Activated CD4-positive, alpha-beta T cell treated with anti-CD3 and anti-CD28 coated beads, Interleukin-10, Interleukin-2, amounts not matched to agents 100 ng/mL and 50 ng/mL, durations not matched to agents 16 hours and 8 hours (primary cell): ENCODE results near the gene PRSS1.
"Not testable (repeated sequence)": the region's sequence is repeated elsewhere in the genome, so short reads cannot be mapped to it uniquely, and the experiment has no call there.

Experiments
- DNase-seq: peaks from one replicate; pipeline ENCODE4 v3.0.0-alpha.2; 2020

The PRSS1 gene

DNA sequence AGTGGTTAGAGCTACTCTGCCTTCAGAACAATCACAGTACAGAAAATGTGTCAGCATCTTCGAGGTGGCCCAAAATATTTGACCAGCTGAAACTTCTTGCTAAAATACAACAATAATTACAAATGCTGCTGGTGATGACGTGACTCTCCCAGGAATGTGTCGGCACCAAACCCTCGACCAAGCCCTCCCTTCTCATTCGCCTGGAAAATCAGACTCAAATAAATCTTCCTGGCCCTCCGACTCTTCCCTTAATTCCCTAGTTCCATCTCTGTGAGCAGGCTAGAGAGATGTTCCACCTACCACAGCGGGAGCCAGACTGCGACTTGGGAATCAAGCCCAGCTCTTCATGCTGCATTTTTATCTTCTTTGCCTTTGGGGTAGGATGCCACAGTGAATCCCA lies 25.6 kb downstream of the PRSS1 start:
- no peak for DNase-seq

- DNase-seq: not testable (repeated sequence)
Observed at GRCh38 chr7:142775351-142776115, 26.3 kb downstream of the PRSS1 start.

DNA sequence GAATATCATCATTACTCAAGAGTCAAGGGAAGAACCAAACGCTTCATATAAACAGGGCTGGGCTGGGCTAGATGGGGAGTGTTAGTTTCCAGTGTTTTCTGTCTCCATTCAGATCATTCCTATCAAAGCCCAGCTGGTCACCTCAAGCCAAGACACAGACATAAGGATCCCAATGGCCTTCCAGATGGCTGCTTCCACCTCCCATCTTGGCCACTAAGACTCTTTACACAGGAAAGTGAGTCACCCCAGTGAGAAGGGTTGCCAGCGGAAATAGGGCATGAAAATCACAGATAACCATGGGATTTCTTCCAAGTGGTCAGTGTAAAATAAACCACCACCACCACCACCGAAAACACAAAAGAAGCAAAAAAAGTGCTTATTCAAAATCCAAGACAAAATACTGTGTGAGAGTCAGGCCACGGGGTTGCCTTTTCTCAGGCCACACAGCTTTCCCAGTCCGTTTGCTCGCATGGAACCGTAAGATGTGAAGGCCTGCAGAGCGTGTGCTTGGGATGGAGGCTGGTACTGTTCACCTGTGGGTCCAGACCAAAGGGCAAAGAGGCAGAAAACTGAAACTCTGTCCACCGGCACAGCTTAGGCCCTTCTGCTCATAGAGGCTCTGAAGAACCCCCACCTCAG lies 27.1 kb downstream of the PRSS1 start:
- no peak for DNase-seq

DNA sequence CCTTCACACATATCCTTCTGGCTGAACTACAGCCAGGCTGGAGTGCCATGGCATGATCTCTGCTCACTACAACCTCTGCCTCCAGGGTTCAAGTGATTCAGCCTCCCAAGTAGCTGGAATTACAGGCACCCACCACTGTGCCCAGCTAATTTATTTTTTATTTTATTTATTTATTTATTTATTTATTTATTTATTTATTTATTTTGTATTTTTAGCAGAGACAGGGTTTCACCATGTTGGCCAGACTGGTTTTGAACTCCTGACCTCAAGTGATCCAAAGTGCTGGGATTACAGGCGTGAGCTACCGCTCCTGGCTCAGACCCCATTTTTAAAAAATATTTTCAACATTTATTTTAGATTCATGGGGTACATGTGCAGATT lies 27.6 kb downstream of the PRSS1 start:
- DNase-seq: not testable (repeated sequence)

DNA sequence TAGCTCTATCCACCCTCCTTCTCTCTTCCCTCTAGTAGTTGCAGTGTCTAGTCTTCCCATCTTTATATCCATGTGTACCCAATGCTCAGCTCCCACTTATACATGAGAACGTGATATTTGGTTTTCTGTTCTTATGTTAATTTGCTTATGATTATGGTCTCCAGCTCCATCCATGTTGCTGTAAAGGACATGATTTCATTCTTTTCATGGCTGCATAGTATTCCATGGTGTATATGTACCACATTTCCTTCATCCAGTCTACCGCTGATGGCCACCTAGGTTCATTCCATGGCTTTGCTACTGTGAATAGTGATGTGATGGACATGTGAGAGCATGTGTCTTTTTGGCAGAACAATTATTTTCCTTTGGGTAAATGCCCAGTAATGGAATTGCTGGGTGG lies 28.0 kb downstream of the PRSS1 start:
- no peak for DNase-seq

DNA sequence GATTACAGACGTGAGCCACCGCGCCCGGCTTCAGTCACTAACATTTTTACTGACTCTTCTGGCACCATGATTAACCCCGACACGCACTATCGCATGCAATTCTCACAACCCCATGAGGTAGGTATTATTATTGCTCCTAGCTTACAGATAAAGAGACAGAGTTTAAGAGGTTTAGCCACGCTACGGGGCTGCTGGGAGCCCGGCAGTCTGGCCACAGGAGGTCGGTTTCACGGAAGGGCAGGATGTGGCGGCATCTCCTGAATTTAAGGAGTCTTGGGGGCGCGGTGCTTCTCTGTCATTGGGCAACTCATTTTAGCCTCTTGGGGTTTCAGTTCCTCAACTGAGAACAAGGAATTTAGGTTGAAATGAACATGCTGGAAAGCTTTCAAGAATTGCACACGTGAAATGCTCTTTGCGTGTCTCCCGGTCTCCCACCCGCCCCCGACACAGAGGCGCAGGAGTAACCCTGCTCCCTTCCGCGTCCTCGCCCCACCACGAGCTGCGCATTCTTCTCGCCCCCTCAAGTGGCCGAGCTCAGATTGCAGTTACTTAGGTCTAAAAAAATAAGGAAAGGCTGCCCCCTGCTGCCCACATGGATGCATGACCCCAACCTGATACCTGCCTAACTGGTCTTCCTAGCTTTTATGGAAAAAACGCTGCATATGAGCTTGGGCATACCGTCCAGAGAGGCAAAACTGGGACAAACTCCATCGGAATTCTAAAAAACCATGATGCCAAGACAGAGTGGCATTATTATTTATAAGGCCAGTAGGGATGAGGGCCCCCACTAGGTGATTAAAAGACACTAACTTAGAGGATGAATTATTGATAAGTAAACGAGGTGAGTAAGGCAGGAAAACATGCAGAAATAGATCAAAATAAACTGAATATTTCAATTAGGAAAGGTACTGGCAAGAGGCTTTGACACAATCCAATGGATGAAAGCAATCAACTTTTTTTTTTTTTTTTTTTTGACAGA lies 33.9 kb downstream of the PRSS1 start:
- DNase-seq: peak; percentile 81

DNA sequence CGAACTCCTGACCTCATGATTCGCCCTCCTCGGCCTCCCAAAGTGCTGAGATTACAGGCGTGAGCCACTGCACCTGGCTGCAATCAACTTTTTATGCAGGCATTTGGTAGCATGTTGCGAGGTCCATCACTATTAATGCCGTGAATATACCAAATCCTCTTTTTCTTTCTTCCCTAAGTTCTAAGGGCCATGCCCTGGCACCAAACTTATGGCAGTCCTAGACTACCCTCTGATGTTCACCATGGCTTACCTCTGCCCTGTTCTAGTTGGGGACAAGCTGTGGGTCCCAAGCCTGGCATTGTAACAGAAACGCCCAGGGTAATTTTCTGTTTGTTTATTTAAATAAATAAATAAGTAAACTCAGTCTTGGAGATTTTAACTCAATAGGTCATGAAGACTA lies 34.8 kb downstream of the PRSS1 start:
- peak; percentile 4 for DNase-seq

DNA sequence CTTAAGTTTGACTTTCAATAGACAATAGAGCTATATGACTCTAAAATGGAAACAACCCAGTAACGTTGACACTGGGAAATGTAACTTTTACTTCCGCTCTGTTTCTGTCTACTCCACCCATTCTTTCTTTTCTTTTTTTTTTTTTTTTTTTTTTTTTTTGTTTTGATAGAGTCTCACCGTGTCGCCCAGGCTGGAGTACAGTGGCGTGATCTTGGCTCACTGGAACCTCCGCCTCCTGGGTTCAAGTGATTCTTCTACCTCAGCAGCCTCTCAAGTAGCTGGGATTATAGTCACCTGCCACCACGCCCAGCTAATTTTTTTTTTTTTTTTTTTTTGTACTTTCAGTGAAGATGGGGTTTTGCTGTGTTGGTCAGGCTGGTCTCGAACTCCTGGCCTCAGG lies 35.4 kb downstream of the PRSS1 start:
- peak; percentile 30 for DNase-seq

GRCh38 chr7:142785841-142786250 lies 36.6 kb downstream of the PRSS1 start:
- DNase-seq: peak; percentile 84

GRCh38 chr7:142787034-142787768 lies 37.9 kb downstream of the PRSS1 start:
- no peak for DNase-seq

GRCh38 chr7:142787783-142788182 lies 38.5 kb downstream of the PRSS1 start:
- peak; percentile 4 for DNase-seq

GRCh38 chr7:142788303-142789289 lies 39.3 kb downstream of the PRSS1 start:
- peak; percentile 34 for DNase-seq

DNA sequence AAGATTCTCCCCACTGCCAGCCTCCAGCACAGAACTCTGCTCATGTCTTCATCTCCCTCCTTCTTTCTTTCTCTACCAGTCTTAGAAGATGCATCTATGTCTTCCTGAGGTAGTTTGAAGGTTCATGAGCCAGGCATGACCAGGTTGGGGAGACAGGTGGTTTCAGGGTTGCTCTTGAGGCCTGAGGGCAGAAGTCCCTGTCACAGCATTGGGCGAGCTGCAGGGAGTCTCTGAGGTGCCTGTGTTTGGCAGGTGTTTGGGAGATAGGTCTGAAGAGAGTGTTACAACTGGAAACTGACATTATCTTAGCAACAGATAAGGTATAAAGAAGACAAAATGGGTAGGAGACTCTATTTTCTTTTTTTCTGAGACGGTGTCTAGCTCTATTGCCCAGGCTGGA lies 40.2 kb downstream of the PRSS1 start:
- DNase-seq: peak; percentile 34

GRCh38 chr7:142790056-142790455 lies 40.8 kb downstream of the PRSS1 start:
- DNase-seq: no peak

DNA sequence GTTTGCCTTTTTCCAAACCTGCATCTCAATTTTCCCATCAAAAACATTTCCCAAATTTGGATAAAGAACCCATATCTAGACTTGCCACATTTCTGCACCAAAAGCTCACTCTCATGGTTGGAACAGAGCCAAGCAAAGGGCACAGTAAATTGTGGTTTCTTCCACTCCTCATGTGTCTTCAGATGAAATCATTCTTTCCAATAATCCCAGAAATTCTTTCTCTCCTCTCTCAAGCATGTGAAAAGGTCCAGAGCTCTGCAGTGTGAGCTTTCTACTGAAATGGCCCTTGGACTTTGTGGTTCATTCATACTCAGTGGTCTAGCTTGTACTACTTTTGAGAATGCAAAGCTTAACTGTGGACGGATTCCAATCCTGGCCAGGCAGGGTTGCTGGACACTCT lies 41.3 kb downstream of the PRSS1 start:
- no peak for DNase-seq

DNA sequence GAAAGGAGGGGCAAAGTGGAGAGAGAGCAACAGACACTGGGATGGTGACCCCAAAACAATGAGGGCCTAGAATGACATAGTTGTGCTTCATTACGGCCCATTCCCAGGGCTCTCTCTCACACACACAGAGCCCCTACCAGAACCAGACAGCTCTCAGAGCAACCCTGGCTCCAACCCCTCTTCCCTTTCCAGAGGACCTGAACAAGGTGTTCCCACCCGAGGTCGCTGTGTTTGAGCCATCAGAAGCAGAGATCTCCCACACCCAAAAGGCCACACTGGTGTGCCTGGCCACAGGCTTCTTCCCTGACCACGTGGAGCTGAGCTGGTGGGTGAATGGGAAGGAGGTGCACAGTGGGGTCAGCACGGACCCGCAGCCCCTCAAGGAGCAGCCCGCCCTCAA lies 42.2 kb downstream of the PRSS1 start:
- no peak for DNase-seq

DNA sequence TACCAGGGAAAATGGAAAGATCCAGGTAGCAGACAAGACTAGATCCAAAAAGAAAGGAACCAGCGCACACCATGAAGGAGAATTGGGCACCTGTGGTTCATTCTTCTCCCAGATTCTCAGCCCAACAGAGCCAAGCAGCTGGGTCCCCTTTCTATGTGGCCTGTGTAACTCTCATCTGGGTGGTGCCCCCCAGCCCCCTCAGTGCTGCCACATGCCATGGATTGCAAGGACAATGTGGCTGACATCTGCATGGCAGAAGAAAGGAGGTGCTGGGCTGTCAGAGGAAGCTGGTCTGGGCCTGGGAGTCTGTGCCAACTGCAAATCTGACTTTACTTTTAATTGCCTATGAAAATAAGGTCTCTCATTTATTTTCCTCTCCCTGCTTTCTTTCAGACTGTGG lies 42.9 kb downstream of the PRSS1 start:
- DNase-seq: no peak

DNA sequence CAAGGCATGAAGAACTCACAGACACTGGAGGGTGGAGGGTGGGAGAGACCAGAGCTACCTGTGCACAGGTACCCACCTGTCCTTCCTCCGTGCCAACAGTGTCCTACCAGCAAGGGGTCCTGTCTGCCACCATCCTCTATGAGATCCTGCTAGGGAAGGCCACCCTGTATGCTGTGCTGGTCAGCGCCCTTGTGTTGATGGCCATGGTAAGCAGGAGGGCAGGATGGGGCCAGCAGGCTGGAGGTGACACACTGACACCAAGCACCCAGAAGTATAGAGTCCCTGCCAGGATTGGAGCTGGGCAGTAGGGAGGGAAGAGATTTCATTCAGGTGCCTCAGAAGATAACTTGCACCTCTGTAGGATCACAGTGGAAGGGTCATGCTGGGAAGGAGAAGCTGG lies 43.3 kb downstream of the PRSS1 start:
- DNase-seq: no peak

GRCh38 chr7:142793156-142793555 lies 43.9 kb downstream of the PRSS1 start:
- no peak for DNase-seq

- DNase-seq: peak; percentile 69
Observed at GRCh38 chr7:142795339-142795863, 46.1 kb downstream of the PRSS1 start.

GRCh38 chr7:142796001-142796500 lies 46.8 kb downstream of the PRSS1 start:
- DNase-seq: no peak
